OCI-LY1 (cell line): Measurements from ENCODE around the gene AGAP4.
"Not testable (repeated sequence)": the region's sequence is repeated elsewhere in the genome, so short reads cannot be mapped to it uniquely, and the experiment has no call there.

Experiments used
- H2AFZ ChIP-seq: fragments of 200-600 bp; sonication (generic), shearing (Covaris generic); 2 replicates; pipeline ENCODE4 v1.6.0; 2014; ENCODE audit warnings: antibody characterized with exemption, mild to moderate bottlenecking, low read length
- H3F3A ChIP-seq: fragments of 200-600 bp; sonication (generic), shearing (Covaris generic); 2 replicates; pipeline ENCODE4 v1.6.0; 2014; ENCODE audit warnings: mild to moderate bottlenecking, antibody characterized with exemption, low read length, moderate library complexity; ENCODE audit not compliant: insufficient read depth
- H3K27ac ChIP-seq: fragments of 200-600 bp; sonication (generic); 2 replicates; pipeline ENCODE4 v1.5.1; 2014; ENCODE audit warnings: low read length, mixed run types, mild to moderate bottlenecking, low read depth; ENCODE audit not compliant: poor library complexity, severe bottlenecking
- H3K27me3 ChIP-seq: fragments of 200-600 bp; sonication (generic); 2 replicates; pipeline ENCODE4 v1.6.0; 2014; ENCODE audit warnings: antibody characterized with exemption, mild to moderate bottlenecking, low read length, moderate library complexity; ENCODE audit not compliant: insufficient read depth
- H3K36me3 ChIP-seq: fragments of 200-600 bp; sonication (generic); 2 replicates; pipeline ENCODE4 v1.6.1; 2014; ENCODE audit warnings: mild to moderate bottlenecking, antibody characterized with exemption, low read length, moderate library complexity, mixed read lengths; ENCODE audit not compliant: insufficient read depth
- H3K4me1 ChIP-seq: fragments of 200-600 bp; sonication (generic); 2 replicates; pipeline ENCODE4 v1.5.1; 2014; ENCODE audit warnings: mild to moderate bottlenecking, low read length, moderate library complexity; ENCODE audit not compliant: insufficient read depth, severe bottlenecking
- H3K4me2 ChIP-seq: fragments of 200-600 bp; sonication (generic), shearing (Covaris generic); 2 replicates; pipeline ENCODE4 v1.6.1; 2014; ENCODE audit warnings: low read length
- H3K4me3 ChIP-seq: fragments of 200-600 bp; sonication (generic); 2 replicates; pipeline ENCODE4 v1.5.1; 2014; ENCODE audit warnings: low read length, low read depth, mild to moderate bottlenecking, mixed read lengths; ENCODE audit not compliant: poor library complexity, severe bottlenecking
- H3K79me2 ChIP-seq: fragments of 200-600 bp; shearing (Covaris generic); 2 replicates; pipeline ENCODE4 v1.6.1; 2016; ENCODE audit warnings: mixed run types, low read length, mixed read lengths; ENCODE audit not compliant: insufficient read depth
- H3K9ac ChIP-seq: fragments of 200-600 bp; sonication (generic), shearing (Covaris generic); 2 replicates; pipeline ENCODE4 v1.6.1; 2014; ENCODE audit warnings: mild to moderate bottlenecking, low read length, mixed read lengths
- H3K9me2 ChIP-seq: fragments of 200-600 bp; sonication (generic), shearing (Covaris generic); 2 replicates; pipeline ENCODE4 v1.6.1; 2014; ENCODE audit warnings: low read depth, mild to moderate bottlenecking, low read length, mixed read lengths
- H3K9me3 ChIP-seq: fragments of 200-600 bp; shearing (Covaris generic); 2 replicates; pipeline ENCODE4 v1.6.1; 2014; ENCODE audit warnings: low read length, mixed read lengths
- H4K20me1 ChIP-seq: fragments of 200-600 bp; sonication (generic), shearing (Covaris generic); 2 replicates; pipeline ENCODE4 v1.6.0; 2016; ENCODE audit warnings: mild to moderate bottlenecking, low read length; ENCODE audit not compliant: insufficient read depth
- CTCF ChIP-seq: fragments of 200-600 bp; sonication (generic), shearing (Covaris generic); IDR thresholded peaks from 2 replicates; pipeline ENCODE4 v1.5.1; 2017; ENCODE audit warnings: mild to moderate bottlenecking, antibody characterized with exemption, low read length, moderate library complexity, mixed read lengths
- EZH2 ChIP-seq: fragments of 200-600 bp; sonication (generic), shearing (Covaris generic); IDR thresholded peaks from 2 replicates; pipeline ENCODE4 v1.8.0; 2017; ENCODE audit warnings: borderline replicate concordance, mixed run types, mild to moderate bottlenecking, antibody characterized with exemption, low read length, moderate library complexity, mixed read lengths

The AGAP4 gene

GRCh38 chr10:45817912-45818311 lies 29.4 kb downstream of the AGAP4 start:
- Histone ChIP-seq H2AFZ (no peak overlapping the region), H3K27ac (no peak overlapping the region), H3K9me3 (no peaks in the 10 kb centered on the region), H3K9ac (no peak overlapping the region), H3K9me2 (no peaks in the 10 kb centered on the region), H3K4me1 (no peaks in the 10 kb centered on the region), H3F3A (no peaks in the 10 kb centered on the region), H3K4me2 (no peak overlapping the region), H3K36me3 (no peaks in the 10 kb centered on the region), H3K4me3 (no peak overlapping the region), H4K20me1 (no peaks in the 10 kb centered on the region), H3K27me3 (no peaks in the 10 kb centered on the region), H3K79me2 (no peaks in the 10 kb centered on the region)
- no peak for TF ChIP-seq EZH2
- TF ChIP-seq CTCF: no peak

GRCh38 chr10:45817130-45817859 lies 30.0 kb downstream of the AGAP4 start:
- H3K9me3 ChIP-seq: no peaks in the 10 kb centered on the region
- no peaks in the 10 kb centered on the region for H3K27me3 ChIP-seq
- no peaks in the 10 kb centered on the region for H3K9me2 ChIP-seq
- no peak overlapping the region for H2AFZ ChIP-seq
- no peaks in the 10 kb centered on the region for H3K79me2 ChIP-seq
- H3K36me3 ChIP-seq: no peaks in the 10 kb centered on the region
- H3F3A ChIP-seq: no peaks in the 10 kb centered on the region
- no peak overlapping the region for H3K4me2 ChIP-seq
- no peaks in the 10 kb centered on the region for H3K4me1 ChIP-seq
- no peaks in the 10 kb centered on the region for H4K20me1 ChIP-seq
- no peak overlapping the region for H3K27ac ChIP-seq
- H3K4me3 ChIP-seq: no peak overlapping the region
- no peak overlapping the region for H3K9ac ChIP-seq
- TF ChIP-seq CTCF (no peak), EZH2 (no peak)

GRCh38 chr10:45814146-45814545 lies 33.2 kb downstream of the AGAP4 start:
- H3K36me3 ChIP-seq, H4K20me1 ChIP-seq, H3K4me3 ChIP-seq, H2AFZ ChIP-seq, H3K9me2 ChIP-seq, H3K27ac ChIP-seq, H3K27me3 ChIP-seq, H3K9ac ChIP-seq, H3K79me2 ChIP-seq, H3K9me3 ChIP-seq, H3F3A ChIP-seq, H3K4me2 ChIP-seq, H3K4me1 ChIP-seq: not testable (repeated sequence)

- not testable (repeated sequence) for H3K4me3 ChIP-seq, H3K9ac ChIP-seq, H2AFZ ChIP-seq, H3K4me1 ChIP-seq, H3K27ac ChIP-seq, H3K36me3 ChIP-seq, H3F3A ChIP-seq, H3K9me3 ChIP-seq, H3K79me2 ChIP-seq, H3K4me2 ChIP-seq, H4K20me1 ChIP-seq, H3K9me2 ChIP-seq, H3K27me3 ChIP-seq
These were observed 34.3 kb downstream of the AGAP4 start for GRCh38 chr10:45812959-45813358.
